SKM-1 treated with dmso at 0.1 percent for 144 hours (cell line): ENCODE results near the gene PTGFRN.

Experiments used
- DNase-seq: peaks from one replicate; lab custom pipeline; 2025; ENCODE audit not compliant: unreplicated experiment; lab: John Stamatoyannopoulos, UW

The PTGFRN gene

GRCh38 chr1:116941670-116942069 lies 32.0 kb downstream of the PTGFRN start:
- DNase-seq = no peak

GRCh38 chr1:116942344-116942743 lies 32.6 kb downstream of the PTGFRN start:
- DNase-seq = no peak

GRCh38 chr1:116943438-116943837 lies 33.7 kb downstream of the PTGFRN start:
- no peak for DNase-seq

DNA sequence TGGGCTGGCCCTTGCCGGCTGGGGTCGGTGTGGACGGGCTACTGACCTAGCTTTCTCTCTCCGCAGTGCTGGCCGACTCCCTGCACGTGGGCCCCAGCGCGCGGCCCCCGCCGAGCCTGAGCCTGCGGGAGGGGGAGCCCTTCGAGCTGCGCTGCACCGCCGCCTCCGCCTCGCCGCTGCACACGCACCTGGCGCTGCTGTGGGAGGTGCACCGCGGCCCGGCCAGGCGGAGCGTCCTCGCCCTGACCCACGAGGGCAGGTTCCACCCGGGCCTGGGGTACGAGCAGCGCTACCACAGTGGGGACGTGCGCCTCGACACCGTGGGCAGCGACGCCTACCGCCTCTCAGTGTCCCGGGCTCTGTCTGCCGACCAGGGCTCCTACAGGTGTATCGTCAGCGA lies 34.9 kb downstream of the PTGFRN start:
- DNase-seq = no peak

DNA sequence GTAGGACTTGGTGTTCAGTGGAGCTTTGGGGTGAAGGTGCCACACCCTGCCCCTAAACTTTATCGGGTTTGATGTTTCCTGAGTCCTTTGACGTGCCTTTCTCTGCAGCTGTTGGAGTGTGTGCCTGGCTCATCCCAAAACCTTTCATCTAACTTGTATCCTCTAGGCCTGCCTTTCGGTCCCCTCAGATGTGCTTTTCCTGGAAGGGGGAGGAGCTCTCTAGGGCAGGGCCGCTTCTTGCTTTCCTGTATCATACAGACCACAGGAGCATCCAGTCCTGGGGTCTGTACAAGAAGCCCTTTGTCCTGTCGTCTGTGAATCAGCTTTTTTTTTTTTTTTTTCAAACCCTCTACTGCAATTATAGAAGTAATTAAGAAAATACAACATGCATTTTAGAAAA lies 35.7 kb downstream of the PTGFRN start:
- DNase-seq = no peak

- DNase-seq = no peak
These were observed 36.3 kb downstream of the PTGFRN start for GRCh38 chr1:116945996-116946395.

- no peak for DNase-seq
These were observed 37.6 kb downstream of the PTGFRN start for GRCh38 chr1:116947092-116947860.

- DNase-seq = no peak
These were observed 38.3 kb downstream of the PTGFRN start for GRCh38 chr1:116948046-116948445.

DNA sequence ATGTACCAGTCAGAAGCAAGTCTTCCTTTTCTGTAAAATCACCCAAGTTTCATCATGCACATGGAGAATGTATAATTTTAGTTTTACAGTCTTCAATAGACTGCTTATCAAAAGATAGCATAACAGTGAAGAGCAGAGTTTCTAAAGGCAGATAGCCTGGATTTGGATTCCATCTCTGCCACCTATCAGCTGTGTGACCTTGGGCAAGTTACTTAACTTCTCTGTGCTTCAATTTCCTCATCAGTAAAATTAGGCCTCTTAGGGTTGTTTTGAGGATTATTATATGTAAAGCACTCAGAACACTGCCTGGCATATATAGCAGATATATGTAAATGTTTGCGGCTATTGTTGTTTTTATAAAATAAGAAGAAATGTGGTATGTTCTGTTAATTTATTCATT lies 38.9 kb downstream of the PTGFRN start:
- no peak for DNase-seq

- no peak for DNase-seq
These were observed 39.7 kb downstream of the PTGFRN start for GRCh38 chr1:116949213-116949985.

DNA sequence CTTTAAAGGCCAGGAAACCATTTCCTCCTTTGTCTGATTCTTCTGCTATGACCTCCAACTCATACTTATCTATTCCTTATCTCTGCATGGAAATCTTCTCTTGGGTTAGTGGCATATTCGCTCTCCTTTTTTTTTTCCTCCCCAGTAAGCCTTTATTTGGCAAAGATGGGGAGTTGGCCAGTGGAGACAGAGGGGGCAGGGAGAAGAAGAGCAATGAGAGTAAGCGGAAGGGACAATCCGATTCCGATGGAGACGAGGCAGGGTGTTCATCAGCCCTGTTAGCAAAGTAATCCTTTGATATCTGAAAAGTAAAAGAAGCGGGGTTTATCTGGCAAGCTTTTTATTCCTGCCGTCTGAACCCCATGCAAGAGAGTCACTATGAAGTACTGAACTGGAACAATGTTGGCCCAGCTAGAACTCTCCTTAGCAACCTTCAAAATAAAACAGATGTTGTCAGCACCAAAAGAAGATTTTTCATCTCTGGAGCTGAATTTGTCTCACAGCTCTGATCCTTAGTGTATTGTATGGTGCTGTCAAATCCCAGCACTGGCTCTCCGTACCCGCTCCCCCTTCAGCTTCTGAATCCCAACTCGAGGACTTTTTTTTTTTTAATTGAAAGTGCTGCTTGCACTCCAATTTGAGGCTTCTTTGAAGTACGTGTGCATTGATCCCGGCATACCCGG lies 40.9 kb downstream of the PTGFRN start:
- DNase-seq = no peak

- DNase-seq = no peak
These were observed 41.7 kb downstream of the PTGFRN start for GRCh38 chr1:116951200-116951935.

GRCh38 chr1:116952738-116953275 lies 43.1 kb downstream of the PTGFRN start:
- DNase-seq = no peak

- DNase-seq = no peak
These were observed 44.7 kb downstream of the PTGFRN start for GRCh38 chr1:116954440-116954839.

- no peak for DNase-seq
These were observed 46.7 kb downstream of the PTGFRN start for GRCh38 chr1:116956378-116956777.

DNA sequence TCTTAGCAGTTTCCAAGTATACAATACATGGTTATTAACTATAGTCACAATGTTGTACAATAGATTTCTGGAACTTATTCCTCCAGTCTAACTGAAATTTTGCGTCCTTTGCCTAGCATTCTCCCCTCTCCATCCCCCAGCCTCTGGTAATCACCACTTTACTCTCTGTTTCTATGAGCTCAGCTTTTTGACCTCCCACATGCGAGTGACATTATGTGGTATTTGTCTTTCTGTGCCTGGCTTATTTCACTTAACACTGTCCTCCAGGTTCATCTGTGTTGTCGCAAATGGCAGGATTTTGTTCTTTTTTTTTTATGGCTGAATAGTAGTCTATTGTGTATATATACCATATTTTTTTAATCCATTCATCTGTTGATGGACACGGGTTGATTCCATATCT lies 47.9 kb downstream of the PTGFRN start:
- DNase-seq = no peak

- DNase-seq = no peak
These were observed 48.4 kb downstream of the PTGFRN start for GRCh38 chr1:116958110-116958509.

DNA sequence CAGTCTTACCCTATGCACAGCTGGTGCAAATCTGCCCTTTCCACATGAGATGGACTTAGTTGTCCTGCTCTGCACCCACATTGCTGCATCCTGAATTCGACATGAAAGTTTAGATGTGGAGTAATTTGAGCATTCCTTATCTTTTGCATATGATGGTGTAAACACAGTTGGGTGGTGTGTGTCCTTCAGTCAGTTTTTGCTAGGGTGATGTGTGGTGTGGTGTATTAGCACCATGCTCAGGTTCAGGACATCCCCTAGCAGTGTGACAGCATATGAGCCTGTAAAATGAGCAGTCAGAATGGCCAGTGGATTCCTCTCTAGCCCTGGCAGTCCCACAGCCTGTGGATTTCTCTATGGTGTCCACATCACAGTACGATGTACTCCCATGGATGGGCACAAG lies 49.3 kb downstream of the PTGFRN start:
- DNase-seq = no peak

DNA sequence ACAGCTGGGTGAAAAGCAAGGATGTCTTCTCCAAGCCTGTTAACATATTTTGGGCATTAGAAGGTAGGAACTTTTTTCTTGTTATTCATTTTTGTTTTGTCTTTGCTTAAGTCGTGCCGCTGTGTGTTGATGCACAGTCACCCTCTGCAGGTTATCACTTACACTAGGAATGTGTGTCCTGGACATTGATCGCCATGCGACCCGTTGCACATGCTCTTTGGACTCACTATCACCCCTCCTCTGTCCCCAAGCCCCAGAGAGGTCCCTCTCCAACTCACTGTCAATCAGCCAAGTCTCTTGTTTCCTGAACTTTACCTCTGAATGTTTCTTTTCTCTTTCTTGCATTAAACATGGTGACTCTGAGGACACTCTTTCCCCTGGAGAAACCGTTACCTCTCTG lies 51.9 kb downstream of the PTGFRN start:
- DNase-seq = no peak

DNA sequence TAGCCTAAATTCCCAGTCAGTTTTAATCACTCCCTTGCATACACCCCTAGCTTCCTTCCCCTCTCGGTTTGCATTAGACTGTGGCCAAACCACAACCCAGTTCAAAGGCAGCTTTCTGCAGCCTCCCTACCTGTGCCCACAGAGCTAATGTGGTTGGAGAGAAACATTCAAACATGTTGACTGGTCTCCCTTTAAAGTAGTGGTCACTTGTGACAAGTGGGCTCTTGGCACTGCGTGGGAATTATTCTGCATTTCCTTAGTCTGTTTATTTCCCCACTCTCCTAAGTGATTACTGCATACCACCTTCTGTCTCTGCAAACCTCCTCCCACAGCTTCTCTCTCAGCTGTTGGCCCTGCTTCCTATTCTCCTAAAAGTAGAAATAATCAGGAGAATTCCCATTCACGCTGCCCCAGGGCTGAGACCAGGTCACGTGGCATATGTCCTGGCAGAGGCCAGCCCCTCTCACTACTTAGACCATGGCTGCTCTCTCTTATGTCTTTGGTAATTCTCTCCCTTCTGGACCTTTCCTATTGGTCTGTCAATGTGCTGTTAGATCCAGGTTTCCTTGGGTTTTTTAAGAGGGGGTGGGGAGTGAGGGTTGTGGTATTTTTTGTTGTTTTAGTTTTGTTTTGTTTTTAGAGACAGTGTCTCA lies 53.4 kb downstream of the PTGFRN start:
- no peak for DNase-seq
